Mesendoderm (in vitro differentiated cells): Measurements from ENCODE around the gene VSNL1.

Experiments used
- DNase-seq: peaks from one replicate; pipeline ENCODE4 v3.0.0; 2013
- H2AK5ac ChIP-seq: 2 replicates; pipeline ENCODE4 v1.6.1; 2013; ENCODE audit warnings: low read length, inconsistent platforms
- H2BK120ac ChIP-seq: 2 replicates; pipeline ENCODE4 v1.6.1; 2013; ENCODE audit warnings: low read depth, mild to moderate bottlenecking, low read length, moderate library complexity, mixed read lengths
- H2BK15ac ChIP-seq: replicated peaks from 2 replicates; pipeline ENCODE4 v1.6.1; 2013; ENCODE audit warnings: low read depth, mild to moderate bottlenecking, moderate library complexity
- H2BK5ac ChIP-seq: 2 replicates; pipeline ENCODE4 v1.6.1; 2013; ENCODE audit warnings: low read length, inconsistent platforms
- H3K18ac ChIP-seq: 2 replicates; pipeline ENCODE4 v1.6.1; 2013; ENCODE audit warnings: mild to moderate bottlenecking, low read length, mixed read lengths
- H3K23ac ChIP-seq: one replicate; pipeline ENCODE4 v1.6.1; 2013; ENCODE audit warnings: low read length
- H3K27ac ChIP-seq: 2 replicates; pipeline ENCODE4 v1.5.1; 2013; ENCODE audit warnings: low read depth, mild to moderate bottlenecking, inconsistent platforms, low read length, moderate library complexity
- H3K27me3 ChIP-seq: 2 replicates; pipeline ENCODE4 v1.6.1; 2013; ENCODE audit warnings: low read length, control low read depth, mild to moderate bottlenecking, inconsistent platforms; ENCODE audit not compliant: insufficient read depth, poor library complexity
- H3K36me3 ChIP-seq: 2 replicates; pipeline ENCODE4 v1.6.1; 2013; ENCODE audit warnings: low read length, inconsistent platforms; ENCODE audit not compliant: control insufficient read depth, insufficient read depth
- H3K4ac ChIP-seq: one replicate; pipeline ENCODE4 v1.6.1; 2013; ENCODE audit warnings: low read depth, mild to moderate bottlenecking, low read length, moderate library complexity
- H3K4me1 ChIP-seq: 2 replicates; pipeline ENCODE4 v1.6.1; 2013; ENCODE audit warnings: low read depth, low read length, inconsistent platforms; ENCODE audit not compliant: control insufficient read depth
- H3K4me2 ChIP-seq: 2 replicates; pipeline ENCODE4 v1.6.1; 2013; ENCODE audit warnings: low read length
- H3K4me3 ChIP-seq: 2 replicates; pipeline ENCODE4 v1.5.1; 2013; ENCODE audit warnings: mild to moderate bottlenecking, low read length
- H3K56ac ChIP-seq: one replicate; pipeline ENCODE4 v1.6.1; 2013; ENCODE audit warnings: low read length
- H3K79me1 ChIP-seq: 2 replicates; pipeline ENCODE4 v1.6.1; 2013; ENCODE audit warnings: low read length, inconsistent platforms
- H3K79me2 ChIP-seq: 2 replicates; pipeline ENCODE4 v1.6.1; 2013; ENCODE audit warnings: mild to moderate bottlenecking, low read length; ENCODE audit not compliant: control insufficient read depth, insufficient read depth
- H3K9ac ChIP-seq: 2 replicates; pipeline ENCODE4 v1.6.1; 2013; ENCODE audit warnings: low read length, inconsistent platforms
- H4K5ac ChIP-seq: one replicate; pipeline ENCODE4 v1.6.1; 2013; ENCODE audit warnings: low read length
- H4K8ac ChIP-seq: one replicate; pipeline ENCODE4 v1.6.1; 2013; ENCODE audit warnings: low read depth, mild to moderate bottlenecking, control low read depth, low read length, moderate library complexity
- WGBS: extraction: QIAGEN DNeasy Blood & Tissue Kit; methylation state at CpG from one replicate; pipeline ENCODE4 v1.1.7; 2013; ENCODE audit warnings: low lambda C conversion rate, missing lambda C conversion rate; ENCODE audit not compliant: insufficient coverage; ENCODE audit errors: extremely low coverage; 5-methylcytosine and 5-hydroxymethylcytosine counted together

VSNL1 gene

DNA sequence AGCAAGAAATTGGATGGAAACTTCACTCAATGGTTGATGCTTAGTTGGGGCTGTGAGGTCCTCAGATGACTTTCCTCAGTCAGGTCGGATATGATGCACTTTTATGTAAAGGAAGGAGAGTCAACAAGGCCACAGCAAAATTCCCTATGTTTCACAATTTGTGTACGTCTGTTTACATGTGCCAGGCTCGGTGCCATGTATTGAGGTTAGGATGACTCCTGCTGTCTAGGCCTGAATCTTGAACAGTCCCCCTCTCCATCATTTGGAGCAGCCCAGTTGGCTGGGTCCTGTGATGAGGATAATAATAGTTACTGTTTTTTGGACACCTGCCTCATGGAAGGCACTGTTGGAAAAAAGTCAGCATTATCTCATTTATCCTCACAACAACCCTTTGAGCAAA, 43.1 kb downstream of the VSNL1 start:
- WGBS, result no CpG with 5 or more reads among the region's 3 CpGs
- no peaks in the 10 kb centered on the region for H3K79me1 ChIP-seq
- H3K4ac ChIP-seq, result no peak overlapping the region
- no peak overlapping the region for H3K18ac ChIP-seq
- H3K79me2 ChIP-seq, result no peaks in the 10 kb centered on the region
- H3K56ac ChIP-seq, result no peak overlapping the region
- H3K27ac ChIP-seq, result no peak overlapping the region
- H3K4me2 ChIP-seq, result no peak overlapping the region
- H3K23ac ChIP-seq, result no peak overlapping the region
- H3K4me3 ChIP-seq, result no peak overlapping the region
- H3K4me1 ChIP-seq, result peaks cover 8% of the 10 kb centered on the region
- H3K27me3 ChIP-seq, result no peaks in the 10 kb centered on the region
- no peaks in the 10 kb centered on the region for H3K36me3 ChIP-seq
- no peak overlapping the region for H2AK5ac ChIP-seq
- H2BK120ac ChIP-seq, result no peak overlapping the region
- H2BK5ac ChIP-seq, result no peak overlapping the region
- H4K5ac ChIP-seq, result no peak overlapping the region
- no peak overlapping the region for H3K9ac ChIP-seq
- DNase-seq, result no peak
- H2BK15ac ChIP-seq, result no peak overlapping the region
- H4K8ac ChIP-seq, result no peak overlapping the region

DNA sequence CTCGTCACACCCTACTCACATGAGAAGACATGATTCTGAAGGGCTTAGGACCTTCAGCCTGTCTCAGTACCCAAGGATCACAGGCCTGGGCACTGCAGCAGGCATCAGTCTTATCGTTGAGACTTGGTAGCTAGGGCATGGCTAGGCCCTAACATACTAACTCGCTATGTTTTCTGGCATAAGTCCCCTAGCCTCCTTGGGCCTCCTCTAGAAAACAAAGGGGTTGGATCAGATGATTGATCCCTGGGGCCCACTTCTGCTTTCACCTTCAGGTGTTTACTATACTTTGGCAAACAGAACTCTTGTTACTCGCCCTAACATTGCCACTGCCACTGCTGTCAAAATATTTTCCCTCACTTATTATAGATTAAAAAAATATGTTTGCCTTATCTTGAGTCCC, 44.2 kb downstream of the VSNL1 start:
- H3K4me1 ChIP-seq, result peaks cover 4% of the 10 kb centered on the region
- H3K4me2 ChIP-seq, result no peak overlapping the region
- H3K56ac ChIP-seq, result no peak overlapping the region
- H3K27ac ChIP-seq, result no peak overlapping the region
- H3K23ac ChIP-seq, result no peak overlapping the region
- H3K4ac ChIP-seq, result no peak overlapping the region
- no peak for DNase-seq
- H3K79me1 ChIP-seq, result no peaks in the 10 kb centered on the region
- no peaks in the 10 kb centered on the region for H3K79me2 ChIP-seq
- no peak overlapping the region for H2BK15ac ChIP-seq
- no peak overlapping the region for H2AK5ac ChIP-seq
- no peak overlapping the region for H4K8ac ChIP-seq
- WGBS, result no CpG with 5 or more reads among the region's 4 CpGs
- H2BK120ac ChIP-seq, result no peak overlapping the region
- no peak overlapping the region for H3K18ac ChIP-seq
- no peak overlapping the region for H3K9ac ChIP-seq
- H3K27me3 ChIP-seq, result no peaks in the 10 kb centered on the region
- H3K36me3 ChIP-seq, result no peaks in the 10 kb centered on the region
- no peak overlapping the region for H4K5ac ChIP-seq
- no peak overlapping the region for H3K4me3 ChIP-seq
- no peak overlapping the region for H2BK5ac ChIP-seq

GRCh38 chr2:17587469-17587868, 47.0 kb downstream of the VSNL1 start:
- Histone ChIP-seq H3K36me3 (no peaks in the 10 kb centered on the region), H3K9ac (no peak overlapping the region), H3K27me3 (no peaks in the 10 kb centered on the region), H2BK15ac (no peak overlapping the region), H3K18ac (no peak overlapping the region), H4K8ac (no peak overlapping the region), H3K56ac (no peak overlapping the region), H3K79me2 (no peaks in the 10 kb centered on the region), H4K5ac (no peak overlapping the region), H3K4me2 (no peak overlapping the region), H3K4ac (no peak overlapping the region), H3K27ac (no peak overlapping the region), H2AK5ac (no peak overlapping the region), H3K4me1 (peaks cover 4% of the 10 kb centered on the region), H2BK120ac (no peak overlapping the region), H3K79me1 (no peaks in the 10 kb centered on the region), H3K4me3 (no peak overlapping the region), H2BK5ac (no peak overlapping the region), H3K23ac (no peak overlapping the region)
- no CpG with 5 or more reads among the region's 3 CpGs for WGBS
- peak; percentile 48 for DNase-seq

DNA sequence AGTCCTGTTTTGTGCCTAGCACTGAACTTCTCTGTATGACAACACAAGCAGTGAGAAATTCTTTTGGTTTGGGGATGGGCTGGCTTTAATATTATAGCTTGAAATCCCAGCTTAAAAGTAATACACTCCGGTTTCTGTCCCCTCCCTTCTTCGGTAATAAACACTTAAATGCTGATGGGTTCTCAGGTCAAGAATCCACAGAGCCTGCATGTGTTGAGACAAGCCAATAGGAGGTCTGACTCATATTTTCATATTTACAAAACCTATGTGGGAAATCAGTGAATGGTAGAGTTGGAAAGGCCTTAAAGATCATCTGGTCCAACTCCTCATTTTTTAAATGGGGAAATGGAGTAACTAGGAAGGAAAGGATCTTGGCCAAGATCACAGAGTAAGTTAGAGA, 47.5 kb downstream of the VSNL1 start:
- Histone ChIP-seq H2AK5ac (no peak overlapping the region), H4K5ac (no peak overlapping the region), H3K79me2 (no peaks in the 10 kb centered on the region), H3K36me3 (no peaks in the 10 kb centered on the region), H3K27me3 (no peaks in the 10 kb centered on the region), H4K8ac (no peak overlapping the region), H2BK5ac (no peak overlapping the region), H3K79me1 (no peaks in the 10 kb centered on the region), H3K27ac (no peak overlapping the region), H3K18ac (no peak overlapping the region), H3K4me1 (peaks cover 4% of the 10 kb centered on the region), H3K4me3 (no peak overlapping the region), H2BK15ac (no peak overlapping the region), H2BK120ac (no peak overlapping the region), H3K4ac (no peak overlapping the region), H3K23ac (no peak overlapping the region), H3K56ac (no peak overlapping the region), H3K4me2 (no peak overlapping the region), H3K9ac (no peak overlapping the region)
- WGBS, result no CpG with 5 or more reads among the region's 2 CpGs
- DNase-seq, result no peak

DNA sequence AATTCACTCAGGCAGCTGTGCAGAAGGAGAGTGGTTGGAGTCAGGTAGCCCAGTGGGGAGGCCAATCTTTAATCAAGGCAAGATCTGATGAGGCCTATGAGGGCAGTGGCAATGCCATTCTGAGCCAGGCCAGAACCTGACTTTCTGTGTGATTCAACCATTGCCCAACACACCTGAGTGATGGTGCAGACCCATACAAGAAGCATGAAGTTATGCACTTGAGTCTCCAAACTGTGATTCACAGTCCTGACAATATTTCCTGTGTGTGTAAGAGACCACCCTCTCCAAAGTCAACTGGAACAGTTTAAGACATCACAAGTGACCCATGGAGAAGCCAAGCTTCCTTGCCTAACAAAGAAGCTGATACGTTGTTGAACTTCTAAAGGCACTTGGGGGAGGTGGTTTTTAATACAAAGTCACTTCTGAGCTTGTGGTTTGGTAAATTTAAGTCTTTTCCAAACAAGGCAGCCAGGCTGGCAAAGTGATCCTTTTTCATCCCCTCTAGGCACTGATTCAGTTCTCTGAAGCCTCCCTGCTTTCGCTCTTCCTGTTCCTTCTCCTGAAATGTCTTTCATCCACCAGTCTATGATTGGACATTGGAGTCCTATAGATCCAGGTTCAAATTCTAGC, 49.0 kb downstream of the VSNL1 start:
- Histone ChIP-seq H3K23ac (no peak overlapping the region), H2BK5ac (no peak overlapping the region), H3K4me3 (no peak overlapping the region), H3K27ac (no peak overlapping the region), H3K4me2 (no peak overlapping the region), H3K18ac (no peak overlapping the region), H2BK120ac (no peak overlapping the region), H2AK5ac (no peak overlapping the region), H2BK15ac (no peak overlapping the region), H4K5ac (no peak overlapping the region), H3K4ac (no peak overlapping the region), H3K4me1 (peaks cover 4% of the 10 kb centered on the region), H3K36me3 (no peaks in the 10 kb centered on the region), H3K9ac (no peak overlapping the region), H4K8ac (no peak overlapping the region), H3K79me2 (no peaks in the 10 kb centered on the region), H3K56ac (no peak overlapping the region), H3K27me3 (no peaks in the 10 kb centered on the region), H3K79me1 (no peaks in the 10 kb centered on the region)
- DNase-seq, result no peak
- WGBS, result no CpG with 5 or more reads among the region's 2 CpGs

DNA sequence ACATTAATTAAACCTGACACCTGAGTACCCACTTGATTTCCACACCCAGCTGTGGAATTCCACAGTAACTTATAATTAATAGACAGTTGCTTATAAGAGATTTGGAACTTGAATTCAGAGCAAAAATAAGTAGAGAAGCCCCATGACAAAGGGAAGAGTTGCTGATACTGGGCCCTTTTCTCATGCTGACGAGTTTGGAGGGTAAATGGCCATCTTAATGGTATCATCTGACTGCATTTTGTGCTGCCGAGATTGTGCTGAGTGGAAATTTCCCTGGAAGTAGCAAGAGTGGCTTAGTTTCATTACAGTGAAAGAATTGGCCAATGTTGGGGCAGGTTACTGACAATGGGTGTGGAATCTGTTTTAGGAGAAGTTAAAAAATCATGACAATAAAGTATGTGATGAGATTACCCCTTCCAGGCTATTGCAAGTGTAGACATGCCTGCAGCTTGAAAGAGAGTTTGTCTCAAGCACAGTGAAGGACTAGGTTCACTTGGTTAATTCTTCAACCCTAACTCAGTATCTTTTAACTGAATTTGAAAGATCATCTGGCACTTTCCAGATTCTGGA, 49.9 kb downstream of the VSNL1 start:
- Histone ChIP-seq H3K4ac (no peak overlapping the region), H2BK5ac (no peak overlapping the region), H2BK15ac (no peak overlapping the region), H2BK120ac (no peak overlapping the region), H2AK5ac (no peak overlapping the region), H3K4me2 (no peak overlapping the region), H4K5ac (no peak overlapping the region), H3K56ac (no peak overlapping the region), H3K27ac (no peak overlapping the region), H3K9ac (no peak overlapping the region), H3K79me2 (no peaks in the 10 kb centered on the region), H3K4me3 (no peak overlapping the region), H3K23ac (no peak overlapping the region), H3K18ac (no peak overlapping the region), H3K27me3 (no peaks in the 10 kb centered on the region), H3K4me1 (peaks cover 4% of the 10 kb centered on the region), H3K79me1 (no peaks in the 10 kb centered on the region), H3K36me3 (no peaks in the 10 kb centered on the region), H4K8ac (no peak overlapping the region)
- no peak for DNase-seq
- WGBS, result no CpG with 5 or more reads among the region's 2 CpGs
